ENCODE measurements around the gene LGALSL.

DNA sequence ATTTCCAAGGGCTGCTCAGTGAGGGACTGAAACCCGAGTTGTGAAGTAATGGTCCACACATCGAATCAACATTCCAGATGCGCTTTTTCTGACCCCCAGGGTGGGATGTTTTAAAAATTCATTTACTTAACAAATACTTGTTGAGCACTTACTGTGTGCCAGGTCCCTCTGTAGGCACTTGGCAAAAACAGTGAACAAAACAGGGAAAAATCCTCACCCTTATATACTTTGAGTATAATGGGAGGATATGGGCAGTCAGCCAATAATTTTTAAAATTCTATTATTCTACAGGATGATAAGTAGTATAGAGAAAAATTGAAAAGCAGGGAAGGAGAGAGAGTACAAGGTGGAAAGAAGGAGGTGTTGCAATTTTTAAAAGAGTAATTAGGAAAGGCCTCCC, 38.9 kb downstream of the LGALSL start:
- TF ChIP-seq, protein P1, sequence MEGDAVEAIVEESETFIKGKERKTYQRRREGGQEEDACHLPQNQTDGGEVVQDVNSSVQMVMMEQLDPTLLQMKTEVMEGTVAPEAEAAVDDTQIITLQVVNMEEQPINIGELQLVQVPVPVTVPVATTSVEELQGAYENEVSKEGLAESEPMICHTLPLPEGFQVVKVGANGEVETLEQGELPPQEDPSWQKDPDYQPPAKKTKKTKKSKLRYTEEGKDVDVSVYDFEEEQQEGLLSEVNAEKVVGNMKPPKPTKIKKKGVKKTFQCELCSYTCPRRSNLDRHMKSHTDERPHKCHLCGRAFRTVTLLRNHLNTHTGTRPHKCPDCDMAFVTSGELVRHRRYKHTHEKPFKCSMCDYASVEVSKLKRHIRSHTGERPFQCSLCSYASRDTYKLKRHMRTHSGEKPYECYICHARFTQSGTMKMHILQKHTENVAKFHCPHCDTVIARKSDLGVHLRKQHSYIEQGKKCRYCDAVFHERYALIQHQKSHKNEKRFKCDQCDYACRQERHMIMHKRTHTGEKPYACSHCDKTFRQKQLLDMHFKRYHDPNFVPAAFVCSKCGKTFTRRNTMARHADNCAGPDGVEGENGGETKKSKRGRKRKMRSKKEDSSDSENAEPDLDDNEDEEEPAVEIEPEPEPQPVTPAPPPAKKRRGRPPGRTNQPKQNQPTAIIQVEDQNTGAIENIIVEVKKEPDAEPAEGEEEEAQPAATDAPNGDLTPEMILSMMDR (IDR thresholded peaks at IDR 0.05; ENCODE audit: low read depth, low read length), result no peak
- no peak for TF ChIP-seq MYC (IDR thresholded peaks at IDR 0.05; ENCODE audit: low read depth, low read length)

Data from NB4 (cell line).